ENCODE data around the gene NUBP2.

Gene NUBP2

DNA sequence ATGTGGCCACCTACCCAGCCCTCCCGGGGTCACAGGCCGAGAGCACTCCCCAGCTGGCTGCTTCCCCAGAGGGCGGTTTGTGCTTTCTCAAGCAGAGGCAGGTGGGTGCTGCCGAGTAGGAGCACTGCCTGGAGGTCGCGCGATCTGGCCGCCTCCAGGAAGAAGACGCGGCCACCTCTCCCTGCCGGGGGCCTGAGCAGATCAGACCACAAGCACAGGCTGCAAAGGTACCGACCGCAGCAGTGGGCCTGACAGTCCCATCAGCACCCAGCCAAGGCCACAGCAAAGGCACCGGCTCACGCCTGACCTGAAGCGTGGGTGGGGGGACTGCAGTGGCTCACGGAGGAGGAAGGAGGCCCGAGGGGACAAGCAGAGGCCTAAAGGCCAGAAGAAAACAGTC is 25.9 kb downstream of the NUBP2 start:
- TF ChIP-seq CTCF (conservative IDR thresholded peaks at IDR 0.05) (no peak), ZFX (IDR thresholded peaks at IDR 0.05) (no peak)
- H3K27ac ChIP-seq, result no peak overlapping the region

- TF ChIP-seq ZFX (IDR thresholded peaks at IDR 0.05), result no peak
- no peak for TF ChIP-seq CTCF (conservative IDR thresholded peaks at IDR 0.05)
- H3K27ac ChIP-seq, result no peak overlapping the region
These were observed 26.6 kb downstream of the NUBP2 start for GRCh38 chr16:1809281-1809801.

DNA sequence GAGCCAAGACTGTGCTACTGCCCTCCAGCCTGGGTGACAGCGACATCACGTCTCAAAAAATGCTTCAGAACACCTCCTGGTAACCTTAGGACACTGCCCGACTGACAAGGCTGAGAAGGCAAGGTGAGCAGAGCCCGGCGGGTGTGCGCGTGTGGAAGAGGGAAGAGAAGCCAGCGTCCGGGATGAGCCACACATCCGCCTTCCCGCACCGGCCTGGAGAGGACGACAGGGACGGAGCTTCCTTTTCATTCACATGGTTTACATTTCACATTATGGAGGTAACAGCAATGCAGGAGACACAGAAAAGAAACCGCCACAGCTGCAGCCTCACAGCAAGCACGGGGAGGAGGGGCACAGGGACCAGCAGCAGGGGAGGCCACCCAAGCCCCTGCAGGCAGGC is 27.3 kb downstream of the NUBP2 start:
- no peak for TF ChIP-seq CTCF (conservative IDR thresholded peaks at IDR 0.05)
- no peak for TF ChIP-seq ZFX (IDR thresholded peaks at IDR 0.05)

GRCh38 chr16:1810536-1810935 is 27.8 kb downstream of the NUBP2 start:
- TF ChIP-seq ZFX (IDR thresholded peaks at IDR 0.05) (no peak), CTCF (conservative IDR thresholded peaks at IDR 0.05) (no peak)
- H3K27ac ChIP-seq, result no peak overlapping the region

More for the DNA sequence above, 27.3 kb downstream of the NUBP2 start:
- no peak overlapping the region for H3K27ac ChIP-seq

- TF ChIP-seq ZFX (IDR thresholded peaks at IDR 0.05) (no peak), CTCF (conservative IDR thresholded peaks at IDR 0.05) (peak; percentile 90)
- H3K27ac ChIP-seq, result no peak overlapping the region
These were observed 30.0 kb downstream of the NUBP2 start for GRCh38 chr16:1812732-1813163.

GRCh38 chr16:1815461-1815860 is 32.7 kb downstream of the NUBP2 start:
- TF ChIP-seq CTCF (conservative IDR thresholded peaks at IDR 0.05) (no peak), ZFX (IDR thresholded peaks at IDR 0.05) (no peak)
- H3K27ac ChIP-seq, result no peak overlapping the region

- no peak overlapping the region for H3K27ac ChIP-seq
- TF ChIP-seq CTCF (conservative IDR thresholded peaks at IDR 0.05), result no peak
- TF ChIP-seq ZFX (IDR thresholded peaks at IDR 0.05), result no peak
These were observed 33.9 kb downstream of the NUBP2 start for GRCh38 chr16:1816396-1817275.
